NOMO-1 (cell line): ENCODE results near the gene ANKRD18A.
"Not testable (repeated sequence)": the region's sequence is repeated elsewhere in the genome, so short reads cannot be mapped to it uniquely, and the experiment has no call there.

Experiments used
- DNase-seq, 2 experiments: peaks; one replicate each; lab custom pipeline; 2025; ENCODE audit not compliant: unreplicated experiment in 2 of 2; lab: John Stamatoyannopoulos, UW

The ANKRD18A gene

GRCh38 chr9:38629511-38629910, 9.1 kb upstream of the ANKRD18A start:
- DNase-seq = no peak

- DNase-seq = no peak
Measured at GRCh38 chr9:38626006-38626405, 5.6 kb upstream of the ANKRD18A start.

- no peak for DNase-seq
Measured at GRCh38 chr9:38622951-38623350, 2.6 kb upstream of the ANKRD18A start.

- DNase-seq = no peak
Measured at GRCh38 chr9:38622288-38622674, 1.9 kb upstream of the ANKRD18A start.

- no peak for DNase-seq
Measured at GRCh38 chr9:38621434-38622287, 1.3 kb upstream of the ANKRD18A start.

- DNase-seq = no peak
Measured at GRCh38 chr9:38619556-38620447, 594 bp downstream of the ANKRD18A start.

GRCh38 chr9:38598029-38598745, 22.2 kb downstream of the ANKRD18A start:
- DNase-seq = not testable (repeated sequence)

GRCh38 chr9:38595117-38595516, 25.3 kb downstream of the ANKRD18A start:
- not testable (repeated sequence) for DNase-seq

- DNase-seq = not testable (repeated sequence)
Measured at GRCh38 chr9:38591346-38592063, 28.9 kb downstream of the ANKRD18A start.

- DNase-seq = not testable (repeated sequence)
Measured at GRCh38 chr9:38583765-38584164, 36.6 kb downstream of the ANKRD18A start.

GRCh38 chr9:38580112-38580511, 40.3 kb downstream of the ANKRD18A start:
- DNase-seq = not testable (repeated sequence)

GRCh38 chr9:38576181-38576580, 44.2 kb downstream of the ANKRD18A start:
- DNase-seq = not testable (repeated sequence)

- DNase-seq = not testable (repeated sequence)
Measured at GRCh38 chr9:38566048-38566447, 54.3 kb downstream of the ANKRD18A start.

GRCh38 chr9:38565178-38565577, 55.2 kb downstream of the ANKRD18A start:
- not testable (repeated sequence) for DNase-seq

- not testable (repeated sequence) for DNase-seq
Measured at GRCh38 chr9:38563911-38564310, 56.5 kb downstream of the ANKRD18A start.

GRCh38 chr9:38561134-38561533, 59.3 kb downstream of the ANKRD18A start:
- DNase-seq = not testable (repeated sequence)

- not testable (repeated sequence) for DNase-seq
Measured at GRCh38 chr9:38559172-38559571, 61.2 kb downstream of the ANKRD18A start.

- DNase-seq = not testable (repeated sequence)
Measured at GRCh38 chr9:38557746-38558145, 62.6 kb downstream of the ANKRD18A start.

- DNase-seq = not testable (repeated sequence)
Measured at GRCh38 chr9:38554966-38555365, 65.4 kb downstream of the ANKRD18A start.

GRCh38 chr9:38553019-38553418, 67.4 kb downstream of the ANKRD18A start:
- DNase-seq = not testable (repeated sequence)
